ENCODE results near the gene ADGRL3. TPM values are rescaled to one million over a fixed set of nuclear protein-coding genes. Genes with fewer than 3 reads are reported as not detected.

Gene ADGRL3
- total and polyA plus RNA-seq, 2 donors (not counting 1 experiment from before 2014, with no cell fraction given) = under 0.01 to 0.05 TPM

- Histone ChIP-seq H4K20me1 (ENCODE audit: control insufficient read depth, extremely low read depth, insufficient read depth, low read length) (no peaks in the 10 kb centered on the region), H3K36me3 (ENCODE audit: control insufficient read depth, insufficient read depth, low read length) (no peaks in the 10 kb centered on the region), H3K4me2 (ENCODE audit: extremely low read depth, insufficient read depth, low read length) (no peak overlapping the region), H3K9ac (ENCODE audit: insufficient read depth, low read length) (no peak overlapping the region), H3K4me3 (replicated peaks in 1 of 4; ENCODE audit: control extremely low read depth in 1 of 4, insufficient read depth in 1 of 4, low read depth in 3 of 4, low read length in 4 of 4) (no peak overlapping the region), H3K4me1 (ENCODE audit: control insufficient read depth, extremely low read depth, insufficient read depth, low read length) (no peaks in the 10 kb centered on the region), H3K9me3 (ENCODE audit: control insufficient read depth, insufficient read depth, low read depth, low read length) (no peaks in the 10 kb centered on the region), H3K27ac (ENCODE audit: insufficient read depth, low read length) (no peak overlapping the region), H3K79me2 (ENCODE audit: control insufficient read depth, insufficient read depth, low read length) (no peaks in the 10 kb centered on the region), H2AFZ (ENCODE audit: low read length) (no peak overlapping the region), H3K27me3 (ENCODE audit: control insufficient read depth, insufficient read depth, low read length) (no peaks in the 10 kb centered on the region)
- DNase-seq (ENCODE audit: low read depth in 2 of 2) = no peak
- no peak for TF ChIP-seq EZH2 (IDR thresholded peaks at IDR 0.05; ENCODE audit: low read length, missing control alignments)
- TF ChIP-seq, protein P1, sequence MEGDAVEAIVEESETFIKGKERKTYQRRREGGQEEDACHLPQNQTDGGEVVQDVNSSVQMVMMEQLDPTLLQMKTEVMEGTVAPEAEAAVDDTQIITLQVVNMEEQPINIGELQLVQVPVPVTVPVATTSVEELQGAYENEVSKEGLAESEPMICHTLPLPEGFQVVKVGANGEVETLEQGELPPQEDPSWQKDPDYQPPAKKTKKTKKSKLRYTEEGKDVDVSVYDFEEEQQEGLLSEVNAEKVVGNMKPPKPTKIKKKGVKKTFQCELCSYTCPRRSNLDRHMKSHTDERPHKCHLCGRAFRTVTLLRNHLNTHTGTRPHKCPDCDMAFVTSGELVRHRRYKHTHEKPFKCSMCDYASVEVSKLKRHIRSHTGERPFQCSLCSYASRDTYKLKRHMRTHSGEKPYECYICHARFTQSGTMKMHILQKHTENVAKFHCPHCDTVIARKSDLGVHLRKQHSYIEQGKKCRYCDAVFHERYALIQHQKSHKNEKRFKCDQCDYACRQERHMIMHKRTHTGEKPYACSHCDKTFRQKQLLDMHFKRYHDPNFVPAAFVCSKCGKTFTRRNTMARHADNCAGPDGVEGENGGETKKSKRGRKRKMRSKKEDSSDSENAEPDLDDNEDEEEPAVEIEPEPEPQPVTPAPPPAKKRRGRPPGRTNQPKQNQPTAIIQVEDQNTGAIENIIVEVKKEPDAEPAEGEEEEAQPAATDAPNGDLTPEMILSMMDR (conservative IDR thresholded peaks at IDR 0.05 in 1 of 2, IDR thresholded peaks at IDR 0.05 in 1 of 2; ENCODE audit: low read depth in 1 of 2, low read length in 2 of 2) = no peak
Observed at GRCh38 chr4:61770456-61770855, 570.3 kb downstream of the ADGRL3 start.

DNA sequence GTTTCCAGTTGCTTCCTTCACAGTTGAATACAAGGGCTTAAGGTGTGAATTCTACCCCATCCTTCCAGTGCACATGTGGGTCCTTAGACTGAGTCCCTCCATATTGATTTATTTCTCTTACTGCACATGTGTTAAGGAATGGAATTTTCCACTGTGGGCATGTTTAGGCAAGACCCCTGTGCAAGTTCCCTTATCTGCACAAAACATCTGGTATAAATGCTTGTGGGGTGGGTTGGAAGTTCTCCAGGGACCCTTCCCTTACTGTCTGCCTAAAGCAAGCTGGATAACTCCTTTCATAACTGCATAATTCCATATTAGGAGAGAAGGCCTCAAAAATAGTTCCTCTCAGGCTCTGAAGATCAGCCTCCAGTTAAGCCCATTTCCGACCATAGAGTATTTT lies 570.9 kb downstream of the ADGRL3 start:
- no peak for TF ChIP-seq EZH2 (IDR thresholded peaks at IDR 0.05; ENCODE audit: low read length, missing control alignments)
- TF ChIP-seq, protein P1 (conservative IDR thresholded peaks at IDR 0.05 in 1 of 2, IDR thresholded peaks at IDR 0.05 in 1 of 2; ENCODE audit: low read depth in 1 of 2, low read length in 2 of 2) = no peak
- Histone ChIP-seq H3K36me3 (ENCODE audit: control insufficient read depth, insufficient read depth, low read length) (no peaks in the 10 kb centered on the region), H3K4me3 (replicated peaks in 1 of 4; ENCODE audit: control extremely low read depth in 1 of 4, insufficient read depth in 1 of 4, low read depth in 3 of 4, low read length in 4 of 4) (no peak overlapping the region), H4K20me1 (ENCODE audit: control insufficient read depth, extremely low read depth, insufficient read depth, low read length) (no peaks in the 10 kb centered on the region), H3K9ac (ENCODE audit: insufficient read depth, low read length) (no peak overlapping the region), H3K79me2 (ENCODE audit: control insufficient read depth, insufficient read depth, low read length) (no peaks in the 10 kb centered on the region), H3K27ac (ENCODE audit: insufficient read depth, low read length) (no peak overlapping the region), H3K4me1 (ENCODE audit: control insufficient read depth, extremely low read depth, insufficient read depth, low read length) (no peaks in the 10 kb centered on the region), H2AFZ (ENCODE audit: low read length) (no peak overlapping the region), H3K4me2 (ENCODE audit: extremely low read depth, insufficient read depth, low read length) (no peak overlapping the region), H3K9me3 (ENCODE audit: control insufficient read depth, insufficient read depth, low read depth, low read length) (no peaks in the 10 kb centered on the region), H3K27me3 (ENCODE audit: control insufficient read depth, insufficient read depth, low read length) (no peaks in the 10 kb centered on the region)
- DNase-seq (ENCODE audit: low read depth in 2 of 2) = peak; percentile 20 to 33

GRCh38 chr4:61772126-61772525 lies 572.0 kb downstream of the ADGRL3 start:
- Histone ChIP-seq H3K4me2 (ENCODE audit: extremely low read depth, insufficient read depth, low read length) (no peak overlapping the region), H4K20me1 (ENCODE audit: control insufficient read depth, extremely low read depth, insufficient read depth, low read length) (no peaks in the 10 kb centered on the region), H3K9me3 (ENCODE audit: control insufficient read depth, insufficient read depth, low read depth, low read length) (no peaks in the 10 kb centered on the region), H3K4me3 (replicated peaks in 1 of 4; ENCODE audit: control extremely low read depth in 1 of 4, insufficient read depth in 1 of 4, low read depth in 3 of 4, low read length in 4 of 4) (no peak overlapping the region), H3K36me3 (ENCODE audit: control insufficient read depth, insufficient read depth, low read length) (no peaks in the 10 kb centered on the region), H3K9ac (ENCODE audit: insufficient read depth, low read length) (no peak overlapping the region), H3K27me3 (ENCODE audit: control insufficient read depth, insufficient read depth, low read length) (no peaks in the 10 kb centered on the region), H3K4me1 (ENCODE audit: control insufficient read depth, extremely low read depth, insufficient read depth, low read length) (no peaks in the 10 kb centered on the region), H2AFZ (ENCODE audit: low read length) (no peak overlapping the region), H3K79me2 (ENCODE audit: control insufficient read depth, insufficient read depth, low read length) (no peaks in the 10 kb centered on the region), H3K27ac (ENCODE audit: insufficient read depth, low read length) (no peak overlapping the region)
- TF ChIP-seq, protein P1 (conservative IDR thresholded peaks at IDR 0.05 in 1 of 2, IDR thresholded peaks at IDR 0.05 in 1 of 2; ENCODE audit: low read depth in 1 of 2, low read length in 2 of 2) = no peak
- no peak for TF ChIP-seq EZH2 (IDR thresholded peaks at IDR 0.05; ENCODE audit: low read length, missing control alignments)
- DNase-seq (ENCODE audit: low read depth in 2 of 2) = peak in 1 of 2 donors; percentile 54
